GM12801 (cell line): ENCODE data around the gene TMEM59.

Source experiments
- CTCF ChIP-seq: IDR thresholded peaks from one replicate; pipeline ENCODE4 v1.5.1; 2011; ENCODE audit warnings: control low read depth; ENCODE audit not compliant: insufficient read length; ENCODE audit errors: extremely low read depth

The TMEM59 gene

GRCh38 chr1:54077359-54077758 is 24.4 kb upstream of the TMEM59 start:
- TF ChIP-seq CTCF, result no peak

GRCh38 chr1:54070171-54070837 is 17.3 kb upstream of the TMEM59 start:
- peak; percentile 37 for TF ChIP-seq CTCF

- TF ChIP-seq CTCF, result no peak
Observed at GRCh38 chr1:54069791-54070170, 16.8 kb upstream of the TMEM59 start.

- no peak for TF ChIP-seq CTCF
Observed at GRCh38 chr1:54064299-54064698, 11.3 kb upstream of the TMEM59 start.

GRCh38 chr1:54054438-54054749 is 1.4 kb upstream of the TMEM59 start:
- TF ChIP-seq CTCF, result no peak

- TF ChIP-seq CTCF, result no peak
Observed at GRCh38 chr1:54053745-54054437, 887 bp upstream of the TMEM59 start.

GRCh38 chr1:54052431-54052933 is 522 bp downstream of the TMEM59 start:
- TF ChIP-seq CTCF, result no peak
